HEK293 (cell line): ENCODE measurements around the gene MRM1.

Experiments
- CTCF ChIP-seq: fragments of 450-650 bp; formaldehyde crosslinking; IDR thresholded peaks from 2 replicates; pipeline ENCODE4 v1.5.1; 2016; ENCODE audit warnings: missing biosample characterization, missing genetic modification characterization
- EGR2 ChIP-seq: fragments of 450-650 bp; formaldehyde crosslinking; IDR thresholded peaks from 2 replicates; pipeline ENCODE4 v1.5.1; 2016; ENCODE audit warnings: low read depth, missing biosample characterization, missing genetic modification characterization
- HOXC10 ChIP-seq: sonication (generic); formaldehyde crosslinking; IDR thresholded peaks from 2 replicates; pipeline ENCODE4 v1.8.1; 2023; ENCODE audit warnings: mild to moderate bottlenecking, missing genetic modification reagents
- HOXD13 ChIP-seq: sonication (generic); formaldehyde crosslinking; IDR thresholded peaks from 2 replicates; pipeline ENCODE4 v1.8.0; 2022; ENCODE audit warnings: missing genetic modification reagents, borderline replicate concordance
- IKZF3 ChIP-seq: fragments of 450-650 bp; IDR thresholded peaks from 2 replicates; pipeline ENCODE4 v1.5.0; 2018; ENCODE audit warnings: missing biosample characterization, mild to moderate bottlenecking, missing genetic modification characterization, moderate library complexity
- KLF10 ChIP-seq: fragments of 450-650 bp; IDR thresholded peaks from 2 replicates; pipeline ENCODE4 v1.5.1; 2018; ENCODE audit warnings: missing biosample characterization, mild to moderate bottlenecking, missing genetic modification characterization
- KLF17 ChIP-seq: fragments of 450-650 bp; formaldehyde crosslinking; IDR thresholded peaks from 2 replicates; pipeline ENCODE4 v1.5.1; 2016; ENCODE audit warnings: missing biosample characterization, missing genetic modification characterization
- KLF9 ChIP-seq: fragments of 450-650 bp; formaldehyde crosslinking; IDR thresholded peaks from 2 replicates; pipeline ENCODE4 v1.5.1; 2016; ENCODE audit warnings: missing biosample characterization, missing genetic modification characterization, low read depth
- RBAK ChIP-seq: fragments of 450-650 bp; formaldehyde crosslinking; IDR thresholded peaks from 2 replicates; pipeline ENCODE4 v1.5.1; 2016; ENCODE audit warnings: missing biosample characterization, missing genetic modification characterization
- SP7 ChIP-seq: fragments of 450-650 bp; formaldehyde crosslinking; IDR thresholded peaks from 2 replicates; pipeline ENCODE4 v1.5.1; 2016; ENCODE audit warnings: missing biosample characterization, missing genetic modification characterization
- ZBTB6 ChIP-seq: fragments of 450-650 bp; formaldehyde crosslinking; IDR thresholded peaks from 2 replicates; pipeline ENCODE4 v1.5.1; 2017; ENCODE audit warnings: missing biosample characterization, missing genetic modification characterization
- ZFHX2 ChIP-seq: fragments of 450-650 bp; formaldehyde crosslinking; conservative IDR thresholded peaks from 2 replicates; pipeline ENCODE4 v1.5.1; 2016; ENCODE audit warnings: missing biosample characterization, missing genetic modification characterization
- ZFP69B ChIP-seq: fragments of 450-650 bp; formaldehyde crosslinking; IDR thresholded peaks from 2 replicates; pipeline ENCODE4 v1.5.1; 2016; ENCODE audit warnings: missing biosample characterization, missing genetic modification characterization
- ZIC2 ChIP-seq: fragments of 450-650 bp; formaldehyde crosslinking; IDR thresholded peaks from 2 replicates; pipeline ENCODE4 v1.5.1; 2016; ENCODE audit warnings: missing biosample characterization, missing genetic modification characterization
- ZNF112 ChIP-seq: fragments of 450-650 bp; formaldehyde crosslinking; IDR thresholded peaks from 2 replicates; pipeline ENCODE4 v1.5.0; 2017; ENCODE audit warnings: missing biosample characterization, missing genetic modification characterization
- ZNF133 ChIP-seq: fragments of 450-650 bp; formaldehyde crosslinking; IDR thresholded peaks from 2 replicates; pipeline ENCODE4 v1.5.1; 2016; ENCODE audit warnings: missing biosample characterization, missing genetic modification characterization
- ZNF146 ChIP-seq: fragments of 450-650 bp; formaldehyde crosslinking; IDR thresholded peaks from 2 replicates; pipeline ENCODE4 v1.5.1; 2016; ENCODE audit warnings: missing biosample characterization, missing genetic modification characterization
- ZNF19 ChIP-seq: fragments of 450-650 bp; formaldehyde crosslinking; IDR thresholded peaks from 2 replicates; pipeline ENCODE4; 2016; ENCODE audit warnings: missing biosample characterization, missing genetic modification characterization, low read depth
- ZNF26 ChIP-seq: fragments of 450-650 bp; formaldehyde crosslinking; IDR thresholded peaks from 2 replicates; pipeline ENCODE4 v1.5.1; 2016; ENCODE audit warnings: missing biosample characterization, missing genetic modification characterization
- ZNF510 ChIP-seq: fragments of 450-650 bp; formaldehyde crosslinking; IDR thresholded peaks from 2 replicates; pipeline ENCODE4 v1.5.1; 2018; ENCODE audit warnings: mild to moderate bottlenecking, missing genetic modification characterization, missing biosample characterization; ENCODE audit not compliant: insufficient replicate concordance
- ZNF513 ChIP-seq: fragments of 450-650 bp; IDR thresholded peaks from 2 replicates; pipeline ENCODE4 v1.5.1; 2018; ENCODE audit warnings: missing biosample characterization, missing genetic modification characterization
- ZNF549 ChIP-seq: fragments of 450-650 bp; IDR thresholded peaks from 2 replicates; pipeline ENCODE4 v1.5.1; 2018; ENCODE audit warnings: missing biosample characterization, missing genetic modification characterization, mild to moderate bottlenecking, inconsistent platforms, moderate library complexity
- ZNF580 ChIP-seq: fragments of 450-650 bp; formaldehyde crosslinking; IDR thresholded peaks from 2 replicates; pipeline ENCODE4 v1.5.1; 2016; ENCODE audit warnings: missing biosample characterization, missing genetic modification characterization
- ZNF610 ChIP-seq: fragments of 450-650 bp; formaldehyde crosslinking; IDR thresholded peaks from 2 replicates; pipeline ENCODE4 v1.5.1; 2016; ENCODE audit warnings: missing biosample characterization, missing genetic modification characterization, borderline replicate concordance
- ZNF623 ChIP-seq: fragments of 450-650 bp; formaldehyde crosslinking; IDR thresholded peaks from 2 replicates; pipeline ENCODE4 v1.5.1; 2016; ENCODE audit warnings: missing biosample characterization, missing genetic modification characterization
- ZNF747 ChIP-seq: fragments of 450-650 bp; formaldehyde crosslinking; IDR thresholded peaks from 2 replicates; pipeline ENCODE4 v1.5.1; 2016; ENCODE audit warnings: missing biosample characterization, missing genetic modification characterization
- ZNF776 ChIP-seq: fragments of 450-650 bp; formaldehyde crosslinking; IDR thresholded peaks from 2 replicates; pipeline ENCODE4 v1.5.0; 2017; ENCODE audit warnings: missing biosample characterization, missing genetic modification characterization, borderline replicate concordance
- ZNF830 ChIP-seq: fragments of 450-650 bp; IDR thresholded peaks from 2 replicates; pipeline ENCODE4 v1.5.0; 2018; ENCODE audit warnings: missing biosample characterization, missing genetic modification characterization, low read depth, mild to moderate bottlenecking, moderate library complexity
- ZNF843 ChIP-seq: fragments of 450-650 bp; formaldehyde crosslinking; IDR thresholded peaks from 2 replicates; pipeline ENCODE4 v1.5.1; 2016; ENCODE audit warnings: missing biosample characterization, missing genetic modification characterization
- ZSCAN18 ChIP-seq: fragments of 450-650 bp; formaldehyde crosslinking; IDR thresholded peaks from 2 replicates; pipeline ENCODE4 v1.5.1; 2016; ENCODE audit warnings: missing biosample characterization, missing genetic modification characterization
- ZSCAN23 ChIP-seq: fragments of 450-650 bp; formaldehyde crosslinking; IDR thresholded peaks from 2 replicates; pipeline ENCODE4 v1.5.1; 2016; ENCODE audit warnings: missing biosample characterization, missing genetic modification characterization
- ZXDB ChIP-seq: fragments of 450-650 bp; formaldehyde crosslinking; IDR thresholded peaks from 2 replicates; pipeline ENCODE4 v1.5.1; 2016; ENCODE audit warnings: missing biosample characterization, missing genetic modification characterization

MRM1 gene

GRCh38 chr17:36657763-36658490, 56.5 kb downstream of the MRM1 start (continued):
- TF ChIP-seq ZNF610 (tag by site-specific recombination), result no peak
- TF ChIP-seq ZNF133 (tag by site-specific recombination), result no peak
- no peak; the same call in 1 of the 2 replicates for TF ChIP-seq KLF9
- TF ChIP-seq ZNF830 (tag by site-specific recombination), result no peak
- TF ChIP-seq ZNF549 (tag by site-specific recombination), result no peak
- no peak for TF ChIP-seq ZNF112 (tag by site-specific recombination)
- TF ChIP-seq EGR2, result peak; percentile 21; the same call in 1 of the 2 replicates
- peak; percentile 55; the same call in 1 of the 2 replicates for TF ChIP-seq KLF10 (tag by site-specific recombination)
- TF ChIP-seq ZNF776 (tag by site-specific recombination), result no peak
- no peak for TF ChIP-seq ZSCAN18 (tag by site-specific recombination)
- TF ChIP-seq SP7, result peak; percentile 64; the same call in 1 of the 2 replicates
- no peak for TF ChIP-seq ZNF26 (tag by site-specific recombination)
- peak; percentile 60 for TF ChIP-seq ZBTB6
- TF ChIP-seq ZNF580 (tag by site-specific recombination), result no peak
- TF ChIP-seq ZFHX2, result peak; percentile 64
- TF ChIP-seq HOXD13, result no peak
- no peak for TF ChIP-seq ZNF747
- TF ChIP-seq ZXDB (tag by site-specific recombination), result no peak
- no peak for TF ChIP-seq ZNF510
- TF ChIP-seq ZNF146, result no peak
- 0 out of 2 replicates have a peak, but pooled peaks have one; percentile 45 for TF ChIP-seq KLF17
- no peak for TF ChIP-seq ZSCAN23
- no peak for TF ChIP-seq HOXC10 (CRISPR knock-in tag)
- TF ChIP-seq ZNF19 (tag by site-specific recombination), result no peak
- no peak for TF ChIP-seq ZFP69B (tag by site-specific recombination)
- TF ChIP-seq IKZF3 (tag by site-specific recombination), result peak; percentile 77
- peak; percentile 58 for TF ChIP-seq ZIC2 (tag by site-specific recombination)
- no peak for TF ChIP-seq RBAK (tag by site-specific recombination)
- TF ChIP-seq ZNF623 (tag by site-specific recombination), result no peak
- TF ChIP-seq ZNF513 (tag by site-specific recombination), result no peak
- TF ChIP-seq ZNF843, result no peak
- TF ChIP-seq CTCF (tag by site-specific recombination), result peak; percentile 85
